ENCODE data around the gene RNF114. TPM values are rescaled to one million over a fixed set of nuclear protein-coding genes. Genes with fewer than 3 reads are reported as not detected.

The RNF114 gene
- total and polyA plus RNA-seq, 4 donors = 37.6 to 69.7 (median 60.0) TPM

DNA sequence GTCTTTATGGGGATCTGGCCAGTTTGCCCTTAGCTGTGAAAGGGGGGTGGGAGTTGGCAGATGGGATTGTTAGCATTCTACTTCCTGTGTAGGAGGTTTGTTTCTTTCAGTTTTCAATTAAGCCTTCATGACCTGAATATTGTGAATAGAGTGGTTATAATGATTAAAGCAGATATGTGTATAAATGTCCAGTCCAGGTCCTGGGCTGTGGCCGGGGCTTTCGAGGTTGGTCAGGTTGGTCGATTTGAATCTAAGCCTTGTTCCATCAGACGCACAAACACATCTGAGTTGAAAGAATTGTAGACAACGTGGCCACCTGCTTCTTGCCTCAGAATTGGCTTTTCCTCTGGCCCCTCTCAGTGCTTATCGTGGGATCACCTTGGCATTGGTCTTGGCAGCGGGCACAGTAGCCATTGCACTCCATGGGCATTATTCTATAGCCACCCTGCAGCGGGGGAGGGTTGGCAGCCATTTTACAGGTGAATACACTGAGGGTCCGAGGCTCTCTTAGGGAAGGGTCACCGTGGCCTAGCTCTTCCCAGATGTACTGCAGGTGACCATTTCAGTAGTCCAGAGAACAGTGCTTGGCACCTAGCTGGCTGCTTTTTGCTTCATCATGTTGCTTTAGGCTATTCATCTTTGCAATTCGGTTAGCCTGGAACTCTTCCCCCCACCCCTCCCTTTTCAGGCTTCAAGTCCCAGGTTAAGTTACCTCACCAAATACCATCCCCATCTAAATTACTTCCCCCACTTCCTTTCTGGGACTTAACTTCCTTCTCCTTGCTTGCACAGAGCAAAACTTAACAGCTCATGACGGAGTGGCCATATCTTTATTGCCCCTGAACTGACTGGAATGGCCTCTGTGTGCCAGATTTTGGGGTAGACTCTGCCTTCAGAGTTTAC is 1.1 kb downstream of the RNF114 start:
- DNase-seq = peak in 1 of 3 donors; percentile 73
- peaks cover 12 to 19% (median 13%) of the 10 kb centered on the region in 5 donors for H3K4me1 ChIP-seq (ENCODE audit: control insufficient read depth in 5 of 5, insufficient read depth in 5 of 5, low read length in 5 of 5)
- WGBS, 2 donors = 6 to 11% methylated on average over 12 of the region's 12 CpGs

DNA sequence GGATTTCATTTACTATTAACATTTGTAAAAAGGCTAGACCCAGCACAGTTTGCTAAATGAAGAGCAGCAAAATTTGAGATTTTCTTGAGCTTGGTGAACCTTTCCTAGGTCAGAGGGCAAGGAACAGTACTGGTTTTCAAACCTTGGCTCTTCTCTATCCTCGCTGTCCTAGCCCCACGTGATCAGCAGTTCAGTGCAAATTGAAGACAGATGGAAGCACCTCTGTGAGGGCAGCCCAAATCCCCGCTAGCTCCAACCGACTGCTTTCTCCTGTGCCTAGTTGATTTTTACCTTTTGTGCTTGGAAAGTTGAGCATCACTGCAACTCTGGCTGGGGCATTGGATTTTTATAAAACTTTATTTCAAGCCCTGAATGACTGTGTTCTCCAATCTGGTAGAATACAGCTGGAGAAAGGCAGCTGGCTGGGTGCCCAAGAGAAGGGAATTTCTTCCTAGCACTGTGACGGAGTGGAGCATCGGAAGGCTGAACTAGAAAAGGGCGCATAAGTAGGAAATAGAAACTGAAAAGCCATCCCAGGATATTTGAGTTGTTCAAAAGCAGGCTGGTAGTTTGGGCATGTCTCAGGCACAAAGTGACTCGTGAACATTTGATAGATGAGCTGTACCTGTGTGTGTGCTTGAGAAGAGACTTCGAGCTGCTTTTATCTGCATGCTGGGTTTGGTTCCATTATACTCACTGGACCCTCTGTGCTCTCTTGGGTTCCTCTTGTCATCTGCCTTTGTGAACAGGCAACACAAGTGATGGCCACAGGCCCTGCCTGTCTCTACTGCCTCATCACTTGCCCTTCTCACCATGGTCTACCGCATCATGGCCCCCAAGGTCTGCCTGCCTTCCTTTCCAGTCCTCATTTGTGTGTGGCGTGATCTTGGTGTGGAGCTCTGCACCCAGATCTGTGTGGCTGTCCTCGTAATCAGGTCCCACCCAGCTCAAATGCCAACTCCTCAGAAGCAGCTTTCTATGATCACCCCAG is 2.3 kb downstream of the RNF114 start:
- Histone ChIP-seq H3K9me3 (ENCODE audit: control insufficient read depth in 4 of 4, insufficient read depth in 3 of 4, low read length in 3 of 4) (no peaks in the 10 kb centered on the region), H3K27me3 (ENCODE audit: control insufficient read depth in 3 of 3, insufficient read depth in 3 of 3, low read length in 2 of 3) (no peaks in the 10 kb centered on the region), H3K4me1 (ENCODE audit: control insufficient read depth in 5 of 5, insufficient read depth in 5 of 5, low read length in 5 of 5) (peaks cover 12 to 19% (median 13%) of the 10 kb centered on the region in 5 donors), H3K36me3 (ENCODE audit: control insufficient read depth in 4 of 4, insufficient read depth in 4 of 4, low read length in 4 of 4) (peaks cover 3 to 17% (median 7%) of the 10 kb centered on the region in 4 donors), H3K27ac (ENCODE audit: low read depth in 1 of 2, low read length in 1 of 2) (peak overlapping the region in 1 of 2 donors; percentile 9), H3K9ac (ENCODE audit: insufficient read depth in 1 of 2, low read length in 2 of 2) (peak overlapping the region in 1 of 2 donors; percentile 70), H3K4me3 (no peak overlapping the region)
- ATAC-seq (ENCODE audit: insufficient read depth, low FRiP score) (no peak), DNase-seq (peak; percentile 78 to 84 (median 81))
- TF ChIP-seq, protein P1, sequence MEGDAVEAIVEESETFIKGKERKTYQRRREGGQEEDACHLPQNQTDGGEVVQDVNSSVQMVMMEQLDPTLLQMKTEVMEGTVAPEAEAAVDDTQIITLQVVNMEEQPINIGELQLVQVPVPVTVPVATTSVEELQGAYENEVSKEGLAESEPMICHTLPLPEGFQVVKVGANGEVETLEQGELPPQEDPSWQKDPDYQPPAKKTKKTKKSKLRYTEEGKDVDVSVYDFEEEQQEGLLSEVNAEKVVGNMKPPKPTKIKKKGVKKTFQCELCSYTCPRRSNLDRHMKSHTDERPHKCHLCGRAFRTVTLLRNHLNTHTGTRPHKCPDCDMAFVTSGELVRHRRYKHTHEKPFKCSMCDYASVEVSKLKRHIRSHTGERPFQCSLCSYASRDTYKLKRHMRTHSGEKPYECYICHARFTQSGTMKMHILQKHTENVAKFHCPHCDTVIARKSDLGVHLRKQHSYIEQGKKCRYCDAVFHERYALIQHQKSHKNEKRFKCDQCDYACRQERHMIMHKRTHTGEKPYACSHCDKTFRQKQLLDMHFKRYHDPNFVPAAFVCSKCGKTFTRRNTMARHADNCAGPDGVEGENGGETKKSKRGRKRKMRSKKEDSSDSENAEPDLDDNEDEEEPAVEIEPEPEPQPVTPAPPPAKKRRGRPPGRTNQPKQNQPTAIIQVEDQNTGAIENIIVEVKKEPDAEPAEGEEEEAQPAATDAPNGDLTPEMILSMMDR (IDR thresholded peaks at IDR 0.05; ENCODE audit: control extremely low read depth, extremely low read depth) = no peak
- 67 to 80% methylated on average over 12 of the region's 12 CpGs for WGBS, 2 donors

More for the DNA sequence above, 1.1 kb downstream of the RNF114 start:
- H3K4me3 ChIP-seq = peak overlapping the region; percentile 83
- peaks cover 3 to 13% (median 4%) of the 10 kb centered on the region in 4 donors for H3K36me3 ChIP-seq (ENCODE audit: control insufficient read depth in 4 of 4, insufficient read depth in 4 of 4, low read length in 4 of 4)
- peak overlapping the region; percentile 70 to 77 for H3K9ac ChIP-seq (ENCODE audit: insufficient read depth in 1 of 2, low read length in 2 of 2)
- no peak for ATAC-seq (ENCODE audit: insufficient read depth, low FRiP score)
- H3K27ac ChIP-seq (ENCODE audit: low read depth in 1 of 2, low read length in 1 of 2) = peak overlapping the region; percentile 80 to 95
- TF ChIP-seq, protein P1 (IDR thresholded peaks at IDR 0.05; ENCODE audit: control extremely low read depth, extremely low read depth) = no peak
- H3K9me3 ChIP-seq (ENCODE audit: control insufficient read depth in 4 of 4, insufficient read depth in 3 of 4, low read length in 3 of 4) = no peaks in the 10 kb centered on the region
- no peaks in the 10 kb centered on the region for H3K27me3 ChIP-seq (ENCODE audit: control insufficient read depth in 3 of 3, insufficient read depth in 3 of 3, low read length in 2 of 3)

- no peak for DNase-seq
- TF ChIP-seq, protein P1 (IDR thresholded peaks at IDR 0.05; ENCODE audit: control extremely low read depth, extremely low read depth) = no peak
These were observed 5.3 kb downstream of the RNF114 start for GRCh38 chr20:49941456-49941855.

More at GRCh38 chr20:49941456-49941855, 5.3 kb downstream of the RNF114 start:
- Histone ChIP-seq H3K27ac (ENCODE audit: low read depth in 1 of 2, low read length in 1 of 2) (no peak overlapping the region), H3K4me1 (ENCODE audit: control insufficient read depth in 5 of 5, insufficient read depth in 5 of 5, low read length in 5 of 5) (peaks cover 10 to 19% (median 13%) of the 10 kb centered on the region in 5 donors), H3K36me3 (ENCODE audit: control insufficient read depth in 4 of 4, insufficient read depth in 4 of 4, low read length in 4 of 4) (peaks cover 3 to 32% (median 16%) of the 10 kb centered on the region in 4 donors), H3K27me3 (ENCODE audit: control insufficient read depth in 3 of 3, insufficient read depth in 3 of 3, low read length in 2 of 3) (no peaks in the 10 kb centered on the region), H3K4me3 (no peak overlapping the region), H3K9me3 (ENCODE audit: control insufficient read depth in 4 of 4, insufficient read depth in 3 of 4, low read length in 3 of 4) (no peaks in the 10 kb centered on the region), H3K9ac (ENCODE audit: insufficient read depth in 1 of 2, low read length in 2 of 2) (no peak overlapping the region)
- ATAC-seq (ENCODE audit: insufficient read depth, low FRiP score) = no peak
- 96 to 97% methylated on average over 15 of the region's 15 CpGs for WGBS, 2 donors
